ENCODE data around the gene NDUFB6.

- TF ChIP-seq NFYA (IDR thresholded peaks at IDR 0.05; ENCODE audit: borderline replicate concordance, low read depth, low read length) = no peak
- TF ChIP-seq SRF (IDR thresholded peaks at IDR 0.05; ENCODE audit: low read depth in 2 of 2, low read length in 2 of 2) = no peak
- no peak for TF ChIP-seq SREBF2 (IDR thresholded peaks at IDR 0.05; ENCODE audit: low read length)
- no peak for TF ChIP-seq SMC3 (IDR thresholded peaks at IDR 0.05; ENCODE audit: borderline replicate concordance, low read length)
Observed at GRCh38 chr9:32525709-32526030, 47.3 kb downstream of the NDUFB6 start.

All from GM12878 (cell line).